Gastrocnemius medialis (tissue), 4 donors: Measurements from ENCODE around the gene TIAM2. TPM values are rescaled to one million over a fixed set of nuclear protein-coding genes. Genes with fewer than 3 reads are reported as not detected.

Experiments used
- ATAC-seq, 2 donors: fragments of 150-250 bp; one replicate each; pipeline ENCODE4 v1.9.1; 2016
- DNase-seq, 2 donors: peaks; one replicate each; pipeline ENCODE4 v3.0.0-alpha.2; 2019
- H3K27ac ChIP-seq, 4 donors: fragments of 200-600 bp; sonication (generic); 1 replicate in 1 of 4; 2 replicates in 3 of 4; pipeline ENCODE4 v1.5.1; 2016 to 2018; ENCODE audit warnings: mild to moderate bottlenecking in 2 of 4, moderate library complexity in 1 of 4
- H3K27me3 ChIP-seq, 3 donors: fragments of 200-600 bp; sonication (generic) in 2 of 3; 1 replicate in 1 of 3; 2 replicates in 2 of 3; pipeline versions ENCODE4 v1.5.1 to v1.6.0; 2016 to 2019; ENCODE audit warnings: mild to moderate bottlenecking in 1 of 3, moderate library complexity in 1 of 3
- H3K36me3 ChIP-seq, 2 donors: fragments of 200-600 bp; sonication (generic) in 1 of 2; one replicate each; pipeline ENCODE4 v1.5.1; 2017 to 2018
- H3K4me1 ChIP-seq, 2 donors: fragments of 200-600 bp; sonication (generic) in 1 of 2; one replicate each; pipeline ENCODE4 v1.5.1; 2016 to 2017; ENCODE audit warnings: mild to moderate bottlenecking in 2 of 2
- H3K4me3 ChIP-seq, 4 donors: fragments of 200-600 bp; sonication (generic) in 3 of 4; 1 replicate in 1 of 4; 2 replicates in 3 of 4; pipeline ENCODE4 v1.5.1; 2016 to 2019; ENCODE audit warnings: mild to moderate bottlenecking in 2 of 4
- H3K9me3 ChIP-seq, 3 donors: fragments of 200-600 bp; sonication (generic) in 2 of 3; 1 replicate in 1 of 3; 2 replicates in 2 of 3; pipeline ENCODE4 v1.5.1; 2016 to 2019
- CTCF ChIP-seq, 5 experiments: fragments of 450-650 bp in 3 of 5; fragments of 200-600 bp in 2 of 5; sonication (generic) in 2 of 5; IDR thresholded peaks in 4 of 5; conservative IDR thresholded peaks in 1 of 5; 1 replicate in 4 of 5; 2 replicates in 1 of 5; pipeline ENCODE4 v1.5.1; 2016 to 2019; ENCODE audit warnings: antibody characterized with exemption in 5 of 5, mild to moderate bottlenecking in 3 of 5, moderate library complexity in 3 of 5
- POLR2A ChIP-seq, 2 donors: fragments of 450-650 bp; IDR thresholded peaks; one replicate each; pipeline ENCODE4 v1.6.1; 2017; ENCODE audit warnings: antibody characterized with exemption in 2 of 2, mild to moderate bottlenecking in 2 of 2, moderate library complexity in 2 of 2
- in situ Hi-C, 4 donors: fragments of 200-750 bp; cut with MboI; loops; one replicate each; pipeline versions ENCODE4 v1.15.0 to v1.8.0; 2017; ENCODE audit warnings: low sequenced_read_pairs in 4 of 4
- intact Hi-C: fragments of 100-400 bp; cut with DNase I; formaldehyde crosslinking; loops from one replicate; pipeline ENCODE4 v1.15.1; 2023; ENCODE audit warnings: low total_unique reads
- total RNA-seq, 4 donors: library from RNA; depleted of rRNA; stranded (reverse); fragments of >200 nt; gene quantifications; one replicate each; pipeline versions ENCODE4 v1.1.0 to v1.2.3, GENCODE V29; 2016

TIAM2 gene
- total RNA-seq, 4 donors from 2014 or later: 4.4 to 18.8 (median 13.6) TPM

- TF ChIP-seq POLR2A (IDR thresholded peaks at IDR 0.05) (no peak), CTCF (IDR thresholded peaks at IDR 0.05 in 4 of 5, conservative IDR thresholded peaks at IDR 0.05 in 1 of 5) (no peak)
- DNase-seq: no peak
- H3K36me3 ChIP-seq: no peaks in the 10 kb centered on the region
- no peak for ATAC-seq
- intact Hi-C loops: no loop called here
- H3K4me1 ChIP-seq: peaks cover 3 to 6% of the 10 kb centered on the region in 2 donors
- H3K27ac ChIP-seq: no peak overlapping the region
- no peak overlapping the region for H3K4me3 ChIP-seq
- no peaks in the 10 kb centered on the region for H3K27me3 ChIP-seq
- no peaks in the 10 kb centered on the region for H3K9me3 ChIP-seq
- in situ Hi-C loops: no loop called here
Observed at GRCh38 chr6:155147958-155148663, 153.0 kb downstream of the TIAM2 start.

GRCh38 chr6:155150967-155151671 lies 156.0 kb downstream of the TIAM2 start:
- H3K9me3 ChIP-seq: no peaks in the 10 kb centered on the region
- in situ Hi-C loops (no loop called here), intact Hi-C loops (no loop called here)
- H3K27me3 ChIP-seq: no peaks in the 10 kb centered on the region
- TF ChIP-seq POLR2A (IDR thresholded peaks at IDR 0.05): no peak
- no peak for TF ChIP-seq CTCF (IDR thresholded peaks at IDR 0.05 in 4 of 5, conservative IDR thresholded peaks at IDR 0.05 in 1 of 5)
- H3K36me3 ChIP-seq: no peaks in the 10 kb centered on the region
- H3K27ac ChIP-seq: no peak overlapping the region
- no peak for DNase-seq
- ATAC-seq: no peak
- H3K4me3 ChIP-seq: no peak overlapping the region
- peaks cover 0 to 7% of the 10 kb centered on the region in 2 donors for H3K4me1 ChIP-seq

GRCh38 chr6:155152211-155153076 lies 157.3 kb downstream of the TIAM2 start:
- TF ChIP-seq CTCF (IDR thresholded peaks at IDR 0.05 in 4 of 5, conservative IDR thresholded peaks at IDR 0.05 in 1 of 5) (no peak), POLR2A (IDR thresholded peaks at IDR 0.05) (no peak)
- Histone ChIP-seq H3K4me3 (no peak overlapping the region), H3K36me3 (no peaks in the 10 kb centered on the region), H3K4me1 (peaks cover 2 to 10% of the 10 kb centered on the region in 2 donors), H3K27me3 (no peaks in the 10 kb centered on the region), H3K9me3 (no peaks in the 10 kb centered on the region), H3K27ac (no peak overlapping the region)
- ATAC-seq (no peak), DNase-seq (no peak)
- in situ Hi-C loops: no loop called here
- intact Hi-C loops: no loop called here

- no peaks in the 10 kb centered on the region for H3K27me3 ChIP-seq
- intact Hi-C loops: no loop called here
- H3K36me3 ChIP-seq: no peaks in the 10 kb centered on the region
- no peaks in the 10 kb centered on the region for H3K9me3 ChIP-seq
- ATAC-seq (no peak), DNase-seq (no peak)
- in situ Hi-C loops: no loop called here
- peaks cover 13 to 25% of the 10 kb centered on the region in 2 donors for H3K4me1 ChIP-seq
- H3K27ac ChIP-seq: no peak overlapping the region
- no peak overlapping the region for H3K4me3 ChIP-seq
- TF ChIP-seq CTCF (IDR thresholded peaks at IDR 0.05 in 4 of 5, conservative IDR thresholded peaks at IDR 0.05 in 1 of 5): no peak
- no peak for TF ChIP-seq POLR2A (IDR thresholded peaks at IDR 0.05)
Observed at GRCh38 chr6:155154158-155154830, 159.2 kb downstream of the TIAM2 start.
